ENCODE measurements around the gene LLCFC1.

GRCh38 chr7:142962991-142963390 lies 23.7 kb downstream of the LLCFC1 start:
- TF ChIP-seq, protein P1, sequence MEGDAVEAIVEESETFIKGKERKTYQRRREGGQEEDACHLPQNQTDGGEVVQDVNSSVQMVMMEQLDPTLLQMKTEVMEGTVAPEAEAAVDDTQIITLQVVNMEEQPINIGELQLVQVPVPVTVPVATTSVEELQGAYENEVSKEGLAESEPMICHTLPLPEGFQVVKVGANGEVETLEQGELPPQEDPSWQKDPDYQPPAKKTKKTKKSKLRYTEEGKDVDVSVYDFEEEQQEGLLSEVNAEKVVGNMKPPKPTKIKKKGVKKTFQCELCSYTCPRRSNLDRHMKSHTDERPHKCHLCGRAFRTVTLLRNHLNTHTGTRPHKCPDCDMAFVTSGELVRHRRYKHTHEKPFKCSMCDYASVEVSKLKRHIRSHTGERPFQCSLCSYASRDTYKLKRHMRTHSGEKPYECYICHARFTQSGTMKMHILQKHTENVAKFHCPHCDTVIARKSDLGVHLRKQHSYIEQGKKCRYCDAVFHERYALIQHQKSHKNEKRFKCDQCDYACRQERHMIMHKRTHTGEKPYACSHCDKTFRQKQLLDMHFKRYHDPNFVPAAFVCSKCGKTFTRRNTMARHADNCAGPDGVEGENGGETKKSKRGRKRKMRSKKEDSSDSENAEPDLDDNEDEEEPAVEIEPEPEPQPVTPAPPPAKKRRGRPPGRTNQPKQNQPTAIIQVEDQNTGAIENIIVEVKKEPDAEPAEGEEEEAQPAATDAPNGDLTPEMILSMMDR (conservative IDR thresholded peaks at IDR 0.05; ENCODE audit: low read depth, low read length): no peak
- TF ChIP-seq EZH2 (IDR thresholded peaks at IDR 0.05; ENCODE audit: borderline replicate concordance, low read depth, low read length, poor library complexity, severe bottlenecking): no peak
